ENCODE measurements around the gene FOXP1.
A peak's percentile ranks its signal among the peaks of the same experiment; 100 is the strongest.
"Not testable (repeated sequence)": the region's sequence is repeated elsewhere in the genome, so short reads cannot be mapped to it uniquely, and the experiment has no call there.

The FOXP1 gene

GRCh38 chr3:70982284-70982683, 601.2 kb downstream of the FOXP1 start:
- no peak for DNase-seq

GRCh38 chr3:70981231-70981880, 602.2 kb downstream of the FOXP1 start:
- DNase-seq: no peak

- DNase-seq: no peak
These were observed 602.8 kb downstream of the FOXP1 start for GRCh38 chr3:70980646-70981170.

GRCh38 chr3:70979983-70980645, 603.4 kb downstream of the FOXP1 start:
- DNase-seq: no peak

GRCh38 chr3:70977712-70978111, 605.8 kb downstream of the FOXP1 start:
- no peak for DNase-seq

- DNase-seq: not testable (repeated sequence)
These were observed 607.5 kb downstream of the FOXP1 start for GRCh38 chr3:70975981-70976380.

GRCh38 chr3:70974747-70975146, 608.8 kb downstream of the FOXP1 start:
- no peak for DNase-seq

GRCh38 chr3:70973558-70973957, 610.0 kb downstream of the FOXP1 start:
- no peak for DNase-seq

- no peak for DNase-seq
These were observed 610.7 kb downstream of the FOXP1 start for GRCh38 chr3:70972855-70973254.

GRCh38 chr3:70970952-70971351, 612.6 kb downstream of the FOXP1 start:
- DNase-seq: no peak

- DNase-seq: no peak
These were observed 613.4 kb downstream of the FOXP1 start for GRCh38 chr3:70970171-70970570.

GRCh38 chr3:70963431-70964275, 619.9 kb downstream of the FOXP1 start:
- peak; percentile 90 for DNase-seq

GRCh38 chr3:70959506-70960291, 623.8 kb downstream of the FOXP1 start:
- no peak for DNase-seq

GRCh38 chr3:70952033-70952747, 631.3 kb downstream of the FOXP1 start:
- DNase-seq: no peak

- no peak for DNase-seq
These were observed 632.2 kb downstream of the FOXP1 start for GRCh38 chr3:70951316-70951715.

- no peak for DNase-seq
These were observed 635.9 kb downstream of the FOXP1 start for GRCh38 chr3:70947579-70947978.

- no peak for DNase-seq
These were observed 639.6 kb downstream of the FOXP1 start for GRCh38 chr3:70943886-70944285.

- no peak for DNase-seq
These were observed 650.3 kb downstream of the FOXP1 start for GRCh38 chr3:70933105-70933810.

GRCh38 chr3:70930066-70930465, 653.5 kb downstream of the FOXP1 start:
- DNase-seq: no peak

GRCh38 chr3:70927239-70927638, 656.3 kb downstream of the FOXP1 start:
- DNase-seq: no peak

GRCh38 chr3:70926835-70927234, 656.7 kb downstream of the FOXP1 start:
- no peak for DNase-seq

Data from NCI-H526 treated with DMSO at 0.1 percent for 48 hours (cell line).